Left lung (tissue), 10 donors: ENCODE data around the gene ARL6IP4. TPM values are rescaled to one million over a fixed set of nuclear protein-coding genes. Genes with fewer than 3 reads are reported as not detected.
A peak's percentile ranks its signal among the peaks of the same experiment; 100 is the strongest.

Source experiments
- ATAC-seq: fragments of 200-7000 bp; cut with Tn5 transposase; one replicate; pipeline ENCODE4 v1.9.1; 2020; ENCODE audit warnings: moderate library complexity
- DNase-seq, 4 donors: peaks; one replicate each; pipeline ENCODE4 v3.0.0-alpha.2; 2013 to 2020
- H3K27ac ChIP-seq, 2 donors: fragments of 200-600 bp; sonication (generic) in 1 of 2; one replicate each; pipeline versions ENCODE4 v1.5.0 to v1.8.0; 2020 to 2021
- H3K27me3 ChIP-seq, 2 donors: fragments of 200-600 bp; sonication (generic) in 1 of 2; one replicate each; pipeline versions ENCODE4 v1.5.0 to v1.8.0; 2020 to 2021
- H3K36me3 ChIP-seq, 2 donors: fragments of 200-600 bp; sonication (generic) in 1 of 2; one replicate each; pipeline versions ENCODE4 v1.5.0 to v1.8.0; 2020 to 2021
- H3K4me1 ChIP-seq, 2 donors: fragments of 200-600 bp; one replicate each; pipeline ENCODE4 v1.8.0; 2021
- H3K4me3 ChIP-seq, 2 donors: fragments of 200-600 bp; sonication (generic) in 1 of 2; one replicate each; pipeline versions ENCODE4 v1.5.0 to v1.8.0; 2020 to 2021; ENCODE audit warnings: mild to moderate bottlenecking in 1 of 2
- H3K9me3 ChIP-seq, 2 donors: fragments of 200-600 bp; sonication (generic) in 1 of 2; one replicate each; pipeline versions ENCODE4 v1.5.0 to v1.8.0; 2020 to 2021
- CTCF ChIP-seq, 2 donors: fragments of 200-600 bp; sonication (generic) in 1 of 2; IDR thresholded peaks; one replicate each; pipeline versions ENCODE4 v1.5.0 to v1.8.0; 2021; ENCODE audit warnings: antibody characterized with exemption in 2 of 2
- intact Hi-C, 2 donors: fragments of 100-400 bp; cut with DNase I; formaldehyde crosslinking; loops; one replicate each; pipeline versions ENCODE4 v1.11.2 to v1.14.2; 2022
- polyA plus RNA-seq, 6 donors: library from polyadenylated mRNA; unstranded; fragments of 120-200 nt; gene quantifications; one replicate each; pipeline ENCODE4 v1.2.1, GENCODE V29; 2013; ENCODE audit not compliant: insufficient read length in 6 of 6
- total RNA-seq, 2 donors: library from RNA; stranded (reverse); fragmentation: NEBNext Ultra II Directional; extraction: Animal tissue kit (Norgen Biotek cat#: 25700); gene quantifications; one replicate each; pipeline ENCODE4 v1.2.1, GENCODE V29; 2021
- donor health status: DM: no; HTN: yes; CAD: no.
- donor health status: DM: no; HTN: no; CAD: no.

ARL6IP4 gene
- total and polyA plus RNA-seq, 8 donors = 122 to 198 (median 158) TPM

- Histone ChIP-seq H3K27me3 (no peaks in the 10 kb centered on the region), H3K27ac (no peak overlapping the region), H3K4me3 (no peak overlapping the region), H3K4me1 (peaks cover 23 to 29% of the 10 kb centered on the region in 2 donors), H3K9me3 (no peaks in the 10 kb centered on the region), H3K36me3 (peaks cover 0 to 7% of the 10 kb centered on the region in 2 donors)
- DNase-seq (peak in 3 of 4 donors; percentile 37 to 73 (median 41)), ATAC-seq (no peak)
- TF ChIP-seq CTCF (IDR thresholded peaks at IDR 0.05) = no peak
- intact Hi-C loops = no loop called here
These were observed 16.6 kb upstream of the ARL6IP4 start for GRCh38 chr12:122963941-122964265.

DNA sequence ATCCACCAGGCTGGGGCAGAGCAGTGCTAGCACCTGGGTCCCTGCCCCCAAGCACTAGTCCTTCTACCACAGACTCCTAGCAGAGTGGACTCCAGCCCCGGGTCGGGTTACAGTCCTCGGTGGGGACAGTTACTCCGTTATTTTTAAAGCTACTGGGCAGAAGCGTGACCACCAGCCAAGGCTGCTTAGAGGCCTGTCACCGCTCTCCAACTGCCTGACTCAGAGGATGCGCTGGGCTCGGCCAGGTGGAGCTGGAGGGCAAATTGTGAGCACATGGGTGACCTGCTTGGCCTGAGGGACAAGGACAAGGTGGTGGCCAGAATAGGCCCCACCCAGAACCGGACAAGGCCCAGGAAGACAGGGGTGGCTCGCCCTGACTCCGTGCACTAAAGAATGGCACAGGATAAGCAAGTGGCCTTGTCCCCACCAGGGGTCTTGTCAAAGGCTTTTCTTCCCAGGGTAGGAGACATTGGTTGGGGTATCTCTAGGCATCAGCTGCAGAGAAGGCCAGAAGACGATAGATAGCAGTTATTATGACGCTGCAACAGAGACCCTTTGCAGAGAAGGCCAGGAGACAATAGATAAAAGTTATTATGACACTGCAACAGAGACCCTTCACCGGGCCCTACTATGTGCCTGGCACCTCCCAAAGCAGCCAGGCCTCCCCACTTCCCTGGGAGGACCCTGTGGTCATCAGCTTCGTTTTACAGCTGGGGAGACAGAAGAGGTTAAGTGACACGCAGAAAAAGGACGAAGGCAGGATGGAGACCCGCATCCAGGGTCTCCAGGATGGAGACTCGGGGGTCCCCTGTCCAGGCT lies 15.8 kb upstream of the ARL6IP4 start:
- Histone ChIP-seq H3K27me3 (no peaks in the 10 kb centered on the region), H3K27ac (no peak overlapping the region), H3K9me3 (no peaks in the 10 kb centered on the region), H3K36me3 (peaks cover 0 to 3% of the 10 kb centered on the region in 2 donors), H3K4me1 (peaks cover 23 to 29% of the 10 kb centered on the region in 2 donors), H3K4me3 (no peak overlapping the region)
- TF ChIP-seq CTCF (IDR thresholded peaks at IDR 0.05) = no peak
- intact Hi-C loops = no loop called here
- ATAC-seq = no peak
- DNase-seq = no peak

DNA sequence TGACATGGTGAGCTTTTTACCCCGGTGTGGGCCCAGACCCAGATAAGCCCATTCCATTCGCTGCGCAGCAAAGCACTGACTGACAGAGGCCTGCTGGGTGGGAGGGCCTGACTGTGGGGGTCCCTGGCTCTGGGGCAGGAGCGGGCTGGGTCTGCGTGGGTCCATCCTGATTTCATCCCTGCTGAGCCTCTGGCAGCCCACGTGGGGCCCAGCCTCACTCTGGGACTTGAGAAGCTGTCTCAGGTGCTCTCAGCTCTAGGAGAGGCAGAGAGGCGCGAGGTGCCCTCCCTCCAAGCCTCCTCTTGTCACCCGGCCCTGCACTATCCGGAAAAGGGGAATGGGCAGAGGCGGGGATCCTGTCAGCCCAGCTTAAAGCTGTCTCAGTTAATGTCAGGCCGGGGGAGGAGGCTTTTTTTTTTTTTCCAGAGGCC lies 15.1 kb upstream of the ARL6IP4 start:
- H3K36me3 ChIP-seq = no peaks in the 10 kb centered on the region
- intact Hi-C loops = no loop called here
- no peak overlapping the region for H3K27ac ChIP-seq
- peak; percentile 11 for ATAC-seq
- H3K27me3 ChIP-seq = no peaks in the 10 kb centered on the region
- H3K9me3 ChIP-seq = no peaks in the 10 kb centered on the region
- TF ChIP-seq CTCF (IDR thresholded peaks at IDR 0.05) = no peak
- peak overlapping the region in 1 of 2 donors; percentile 45 for H3K4me3 ChIP-seq
- peaks cover 23 to 29% of the 10 kb centered on the region in 2 donors for H3K4me1 ChIP-seq
- no peak for DNase-seq

DNA sequence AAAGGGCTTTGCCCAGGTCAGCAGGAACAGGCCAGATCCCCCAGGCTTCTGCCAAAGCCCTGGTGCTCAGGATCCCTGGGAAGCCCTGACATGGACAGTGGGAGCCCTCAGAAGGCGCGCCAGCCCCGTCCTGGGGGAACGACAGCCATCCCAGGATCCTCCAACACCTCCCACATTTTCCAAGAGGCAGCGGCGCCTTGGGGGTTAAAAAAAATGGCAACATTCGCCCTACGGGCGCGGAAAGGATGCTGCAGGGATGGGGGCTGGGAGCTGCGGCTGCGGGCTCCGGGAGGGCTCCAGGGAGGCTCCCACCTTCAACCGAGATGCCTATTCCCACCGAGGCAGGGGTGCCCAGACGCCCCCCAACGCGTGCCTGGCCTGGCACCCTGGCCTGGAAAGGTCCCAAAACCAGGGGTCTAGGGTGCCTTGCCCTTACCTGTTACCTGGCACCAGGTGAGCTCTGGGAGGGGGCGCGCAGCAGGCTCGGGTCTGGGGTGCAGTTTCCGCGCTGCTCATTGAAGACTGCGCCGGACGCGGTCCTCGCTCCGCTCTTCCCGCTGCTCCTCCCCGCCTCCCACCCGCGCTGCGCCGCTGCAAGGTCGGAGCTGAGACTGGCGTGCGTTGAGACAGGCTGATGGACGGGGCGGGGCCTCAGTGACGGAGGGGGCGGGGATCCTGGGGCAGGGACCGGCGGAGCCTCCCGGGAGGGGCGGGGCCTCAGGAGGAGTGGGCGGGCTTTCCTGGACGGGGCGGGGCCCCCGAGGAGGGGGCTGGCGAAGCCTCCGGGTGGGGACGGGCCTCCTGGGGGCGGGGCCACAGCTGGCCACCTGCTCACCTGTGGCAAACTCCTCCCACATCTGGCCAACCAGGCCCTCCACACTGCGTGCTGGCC lies 14.4 kb upstream of the ARL6IP4 start, which contains the start of gene ABCB9:
Gene ABCB9 (minus strand): TSS at position 613 of the 892 bp plus-strand sequence. CDS start 6,228 bp downstream, outside the sequence.
- intact Hi-C loops = no loop called here
- DNase-seq (peak; percentile 71 to 98 (median 92)), ATAC-seq (peak; percentile 95)
- no peaks in the 10 kb centered on the region for H3K36me3 ChIP-seq
- TF ChIP-seq CTCF (IDR thresholded peaks at IDR 0.05) = no peak
- no peaks in the 10 kb centered on the region for H3K9me3 ChIP-seq
- H3K27me3 ChIP-seq = no peaks in the 10 kb centered on the region
- H3K4me1 ChIP-seq = peaks cover 23 to 29% of the 10 kb centered on the region in 2 donors
- H3K27ac ChIP-seq = peak within 1 kb of the TSS in 1 of 2 donors; percentile 16
- peak within 1 kb of the TSS; percentile 31 to 45 for H3K4me3 ChIP-seq
